OCI-LY7 (cell line): ENCODE measurements around the gene PRSS2.

Experiments
- CTCF ChIP-seq: fragments of 200-600 bp; sonication (generic); conservative IDR thresholded peaks from 2 replicates; pipeline ENCODE4 v1.5.1; 2014; ENCODE audit warnings: mild to moderate bottlenecking, antibody characterized with exemption, low read length, moderate library complexity, mixed read lengths
- EZH2phosphoT487 ChIP-seq: fragments of 200-600 bp; sonication (generic); IDR thresholded peaks from 2 replicates; pipeline ENCODE4 v1.6.1; 2018; ENCODE audit warnings: low read depth, borderline replicate concordance, mild to moderate bottlenecking, mixed run types, antibody characterized with exemption, low read length, moderate library complexity, mixed read lengths

DNA sequence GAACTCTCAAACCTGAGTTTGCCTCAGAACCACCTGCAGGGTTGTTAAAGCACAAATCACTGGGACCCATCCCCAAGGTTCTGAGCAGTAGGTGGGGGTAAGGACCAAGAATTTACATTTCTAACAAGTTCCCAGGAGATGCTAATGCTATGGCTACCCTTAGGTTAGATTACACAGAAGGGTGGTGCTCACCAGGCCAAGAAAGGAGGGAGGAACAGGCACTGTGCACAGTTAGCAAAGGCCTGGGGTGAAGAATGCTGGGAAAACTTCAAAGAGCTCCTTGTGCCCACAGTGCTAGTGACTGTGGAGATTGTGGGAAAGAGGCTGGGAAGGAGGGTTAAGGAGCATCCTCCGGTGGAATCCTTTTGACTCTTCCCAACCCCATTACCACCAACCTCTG, 8.7 kb upstream of the PRSS2 start:
- no peak for TF ChIP-seq EZH2phosphoT487
- no peak for TF ChIP-seq CTCF
